DND-41 (cell line): Measurements from ENCODE around the gene NDUFS8.

Experiments used
- ATAC-seq: fragments of 200-7000 bp; cut with Tn5 transposase; 3 replicates; pipeline ENCODE4 v1.9.1; 2021; ENCODE audit warnings: low read depth; ENCODE audit not compliant: insufficient read depth
- DNase-seq: peaks from one replicate; pipeline ENCODE4 v3.0.0-alpha.2; 2020
- H2AFZ ChIP-seq: 2 replicates; pipeline ENCODE4 v1.6.0; 2012; ENCODE audit warnings: low read depth, low read length
- H3K27ac ChIP-seq: 2 replicates; pipeline ENCODE4 v1.5.1; 2012; ENCODE audit warnings: low read length, inconsistent platforms
- H3K27me3 ChIP-seq: fragments of 200-600 bp; sonication (generic); 2 replicates; pipeline ENCODE4 v1.6.0; 2012; ENCODE audit warnings: low read length, mild to moderate bottlenecking, inconsistent platforms; ENCODE audit not compliant: insufficient read depth, poor library complexity
- H3K36me3 ChIP-seq: 2 replicates; pipeline ENCODE4 v1.5.1; 2012; ENCODE audit warnings: low read length, inconsistent platforms; ENCODE audit not compliant: insufficient read depth
- H3K4me1 ChIP-seq: 2 replicates; pipeline ENCODE4 v1.5.1; 2012; ENCODE audit warnings: mild to moderate bottlenecking, low read length; ENCODE audit not compliant: insufficient read depth
- H3K4me2 ChIP-seq: 2 replicates; pipeline ENCODE4 v1.6.0; 2012; ENCODE audit warnings: mild to moderate bottlenecking, moderate library complexity, low read length, inconsistent platforms; ENCODE audit not compliant: insufficient read depth
- H3K4me3 ChIP-seq, 2 experiments: fragments of 200-600 bp in 1 of 2; shearing (Covaris generic) in 1 of 2; 2 replicates each; pipeline ENCODE4 v1.5.1; 2012 to 2016; ENCODE audit warnings: inconsistent platforms in 2 of 2, low read length in 2 of 2, mild to moderate bottlenecking in 2 of 2, low read depth in 1 of 2, moderate library complexity in 1 of 2
- H3K79me2 ChIP-seq: 2 replicates; pipeline ENCODE4 v1.6.0; 2012; ENCODE audit warnings: low read length, inconsistent platforms; ENCODE audit not compliant: insufficient read depth
- H3K9ac ChIP-seq: 2 replicates; pipeline ENCODE4 v1.6.0; 2012; ENCODE audit warnings: low read depth, mild to moderate bottlenecking, inconsistent platforms, low read length, moderate library complexity
- H3K9me3 ChIP-seq: 2 replicates; pipeline ENCODE4 v1.5.1; 2012; ENCODE audit warnings: low read length, moderate library complexity, mild to moderate bottlenecking, inconsistent platforms; ENCODE audit not compliant: insufficient read depth, severe bottlenecking
- H4K20me1 ChIP-seq: 2 replicates; pipeline ENCODE4 v1.6.0; 2012; ENCODE audit warnings: low read length; ENCODE audit not compliant: insufficient read depth
- EZH2 ChIP-seq: IDR thresholded peaks from 3 replicates; pipeline ENCODE4 v1.6.1; 2012; ENCODE audit warnings: borderline replicate concordance, low read depth, mild to moderate bottlenecking, moderate library complexity, low read length, inconsistent platforms; ENCODE audit not compliant: severe bottlenecking
- TF ChIP-seq, protein P1 (sequence below): IDR thresholded peaks from 2 replicates; pipeline ENCODE4 v1.5.1; 2012; ENCODE audit warnings: borderline replicate concordance, low read length, moderate library complexity, mild to moderate bottlenecking; ENCODE audit not compliant: poor library complexity, severe bottlenecking; ENCODE audit errors: extremely low read depth

Gene NDUFS8

DNA sequence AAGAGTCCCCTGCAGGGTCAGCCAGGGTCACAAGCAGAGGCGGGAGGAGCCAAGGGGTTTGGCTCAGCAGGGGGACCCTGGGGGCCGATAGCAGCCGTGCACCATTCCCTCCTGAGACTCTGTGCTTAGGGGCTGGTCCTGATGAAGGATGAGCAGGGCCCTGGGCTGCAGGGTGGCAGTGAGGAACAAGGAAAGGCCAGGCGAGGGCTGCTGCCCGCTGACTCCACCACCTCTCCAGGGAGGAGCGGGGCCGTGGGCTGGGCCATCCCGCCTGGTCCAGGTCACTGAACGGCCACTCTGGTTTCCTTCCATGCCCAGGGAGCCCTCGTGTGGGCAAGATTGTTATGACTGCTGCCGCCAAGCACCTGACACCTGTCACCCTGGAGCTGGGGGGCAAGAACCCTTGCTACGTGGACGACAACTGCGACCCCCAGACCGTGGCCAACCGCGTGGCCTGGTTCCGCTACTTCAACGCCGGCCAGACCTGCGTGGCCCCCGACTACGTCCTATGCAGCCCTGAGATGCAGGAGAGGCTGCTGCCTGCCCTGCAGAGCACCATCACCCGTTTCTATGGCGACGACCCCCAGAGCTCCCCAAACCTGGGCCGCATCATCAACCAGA lies 9.2 kb upstream of the NDUFS8 start:
- ATAC-seq (no peak), DNase-seq (no peak)
- Histone ChIP-seq H3K4me3 (no peak overlapping the region), H4K20me1 (no peaks in the 10 kb centered on the region; the same call in 1 of the 2 replicates), H3K9ac (no peak overlapping the region), H3K9me3 (no peaks in the 10 kb centered on the region), H2AFZ (no peak overlapping the region), H3K36me3 (no peaks in the 10 kb centered on the region), H3K4me1 (no peaks in the 10 kb centered on the region), H3K27me3 (no peaks in the 10 kb centered on the region), H3K4me2 (no peak overlapping the region), H3K27ac (no peak overlapping the region), H3K79me2 (no peaks in the 10 kb centered on the region)
- TF ChIP-seq EZH2: no peak
- TF ChIP-seq, protein P1, sequence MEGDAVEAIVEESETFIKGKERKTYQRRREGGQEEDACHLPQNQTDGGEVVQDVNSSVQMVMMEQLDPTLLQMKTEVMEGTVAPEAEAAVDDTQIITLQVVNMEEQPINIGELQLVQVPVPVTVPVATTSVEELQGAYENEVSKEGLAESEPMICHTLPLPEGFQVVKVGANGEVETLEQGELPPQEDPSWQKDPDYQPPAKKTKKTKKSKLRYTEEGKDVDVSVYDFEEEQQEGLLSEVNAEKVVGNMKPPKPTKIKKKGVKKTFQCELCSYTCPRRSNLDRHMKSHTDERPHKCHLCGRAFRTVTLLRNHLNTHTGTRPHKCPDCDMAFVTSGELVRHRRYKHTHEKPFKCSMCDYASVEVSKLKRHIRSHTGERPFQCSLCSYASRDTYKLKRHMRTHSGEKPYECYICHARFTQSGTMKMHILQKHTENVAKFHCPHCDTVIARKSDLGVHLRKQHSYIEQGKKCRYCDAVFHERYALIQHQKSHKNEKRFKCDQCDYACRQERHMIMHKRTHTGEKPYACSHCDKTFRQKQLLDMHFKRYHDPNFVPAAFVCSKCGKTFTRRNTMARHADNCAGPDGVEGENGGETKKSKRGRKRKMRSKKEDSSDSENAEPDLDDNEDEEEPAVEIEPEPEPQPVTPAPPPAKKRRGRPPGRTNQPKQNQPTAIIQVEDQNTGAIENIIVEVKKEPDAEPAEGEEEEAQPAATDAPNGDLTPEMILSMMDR: no peak

DNA sequence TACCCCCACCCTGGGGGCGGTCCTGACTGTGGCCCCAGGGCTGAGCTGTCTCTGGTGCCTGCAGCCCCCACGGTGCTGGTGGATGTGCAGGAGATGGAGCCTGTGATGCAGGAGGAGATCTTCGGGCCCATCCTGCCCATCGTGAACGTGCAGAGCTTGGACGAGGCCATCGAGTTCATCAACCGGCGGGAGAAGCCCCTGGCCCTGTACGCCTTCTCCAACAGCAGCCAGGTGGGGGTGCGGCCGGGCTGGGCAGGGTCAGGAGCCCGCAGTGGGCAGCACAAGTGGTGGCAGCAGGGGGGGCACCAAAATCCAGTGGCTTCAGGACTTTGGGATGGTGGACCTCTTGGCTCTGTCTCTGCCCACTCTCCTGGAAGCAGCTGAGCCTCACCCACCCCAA lies 8.0 kb upstream of the NDUFS8 start:
- H3K4me1 ChIP-seq: 0 out of 2 replicates have a peak, but pooled peaks cover 3% of the 10 kb centered on the region
- no peaks in the 10 kb centered on the region for H3K36me3 ChIP-seq
- H3K79me2 ChIP-seq: no peaks in the 10 kb centered on the region
- ATAC-seq (no peak), DNase-seq (no peak)
- H2AFZ ChIP-seq: no peak overlapping the region
- H3K9ac ChIP-seq: no peak overlapping the region
- H4K20me1 ChIP-seq: no peaks in the 10 kb centered on the region; the same call in 1 of the 2 replicates
- TF ChIP-seq, protein P1: no peak
- no peak for TF ChIP-seq EZH2
- no peak overlapping the region for H3K27ac ChIP-seq
- no peak overlapping the region for H3K4me3 ChIP-seq
- no peaks in the 10 kb centered on the region for H3K9me3 ChIP-seq
- H3K27me3 ChIP-seq: no peaks in the 10 kb centered on the region
- H3K4me2 ChIP-seq: no peak overlapping the region

DNA sequence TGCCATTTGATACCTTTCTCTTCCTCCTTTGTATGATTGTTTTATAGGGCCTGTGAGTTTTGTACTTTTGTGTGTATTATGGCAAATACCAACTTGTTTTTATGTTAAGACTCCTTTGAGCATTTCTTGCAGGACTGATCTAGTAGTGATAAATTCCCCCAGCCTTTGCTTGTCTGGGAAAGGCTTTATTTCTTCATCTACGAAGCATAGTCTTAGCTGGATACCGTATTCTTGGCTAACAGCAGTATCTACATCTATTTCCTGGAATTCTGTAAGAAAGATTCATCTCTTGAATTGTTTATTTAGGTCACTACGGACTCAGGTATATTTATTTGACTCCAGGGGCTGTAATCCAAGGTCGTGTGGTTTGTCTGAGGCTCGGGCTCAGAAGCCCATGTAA lies 6.0 kb upstream of the NDUFS8 start:
- H3K79me2 ChIP-seq: peaks cover 2% of the 10 kb centered on the region; the same call in 1 of the 2 replicates
- H3K4me3 ChIP-seq: no peak overlapping the region
- no peak overlapping the region for H3K27ac ChIP-seq
- TF ChIP-seq, protein P1: no peak
- no peak for TF ChIP-seq EZH2
- H2AFZ ChIP-seq: no peak overlapping the region
- no peaks in the 10 kb centered on the region for H3K9me3 ChIP-seq
- no peaks in the 10 kb centered on the region for H3K36me3 ChIP-seq
- ATAC-seq (no peak), DNase-seq (no peak)
- H3K4me1 ChIP-seq: peaks cover 19% of the 10 kb centered on the region
- no peaks in the 10 kb centered on the region for H3K27me3 ChIP-seq
- no peak overlapping the region for H3K4me2 ChIP-seq
- H3K9ac ChIP-seq: no peak overlapping the region
- H4K20me1 ChIP-seq: no peaks in the 10 kb centered on the region; the same call in 1 of the 2 replicates
